ENCODE data around the gene ARL13B.
A peak's percentile ranks its signal among the peaks of the same experiment; 100 is the strongest.
"Not testable (repeated sequence)": the region's sequence is repeated elsewhere in the genome, so short reads cannot be mapped to it uniquely, and the experiment has no call there.

The ARL13B gene

GRCh38 chr3:94001827-94002495 lies 22.0 kb downstream of the ARL13B start:
- DNase-seq: no peak

- DNase-seq: peak; percentile 46
Measured at GRCh38 chr3:94004301-94004910, 24.5 kb downstream of the ARL13B start.

GRCh38 chr3:94008253-94008652 lies 28.3 kb downstream of the ARL13B start:
- DNase-seq: no peak

GRCh38 chr3:94009608-94010007 lies 29.7 kb downstream of the ARL13B start:
- no peak for DNase-seq

- DNase-seq: no peak
Measured at GRCh38 chr3:94011233-94011711, 31.3 kb downstream of the ARL13B start.

GRCh38 chr3:94012185-94012584 lies 32.2 kb downstream of the ARL13B start:
- no peak for DNase-seq

- DNase-seq: no peak
Measured at GRCh38 chr3:94015025-94015424, 35.1 kb downstream of the ARL13B start.

GRCh38 chr3:94019659-94020058 lies 39.7 kb downstream of the ARL13B start:
- DNase-seq: no peak

- no peak for DNase-seq
Measured at GRCh38 chr3:94020293-94020692, 40.3 kb downstream of the ARL13B start.

- DNase-seq: no peak
Measured at GRCh38 chr3:94024385-94024784, 44.4 kb downstream of the ARL13B start.

GRCh38 chr3:94026623-94027022 lies 46.7 kb downstream of the ARL13B start:
- DNase-seq: no peak

GRCh38 chr3:94028093-94028837 lies 48.3 kb downstream of the ARL13B start, which contains the start of gene STX19:
STX19 (minus strand) TSS chr3:94028597; CDS start chr3:94015269, 13,328 bp downstream.
- no peak for DNase-seq

- no peak for DNase-seq
Measured at GRCh38 chr3:94036909-94037507, 57.1 kb downstream of the ARL13B start.

GRCh38 chr3:94043285-94043684 lies 63.3 kb downstream of the ARL13B start:
- no peak for DNase-seq

- not testable (repeated sequence) for DNase-seq
Measured at GRCh38 chr3:94044100-94044936, 64.4 kb downstream of the ARL13B start.

- DNase-seq: no peak
Measured at GRCh38 chr3:94046533-94046932, 66.6 kb downstream of the ARL13B start.

GRCh38 chr3:94049267-94049666 lies 69.3 kb downstream of the ARL13B start:
- no peak for DNase-seq

- no peak for DNase-seq
Measured at GRCh38 chr3:94050546-94050945, 70.6 kb downstream of the ARL13B start.

- DNase-seq: no peak
Measured at GRCh38 chr3:94061297-94061696, 81.3 kb downstream of the ARL13B start.

GRCh38 chr3:94062513-94063404 lies 82.8 kb downstream of the ARL13B start, which contains the start of the genes DHFR2 and NSUN3:
DHFR2 (minus strand) TSS chr3:94062916; CDS start chr3:94061511, 1,405 bp downstream.
NSUN3 (plus strand) TSS chr3:94063061; CDS start chr3:94063127, 66 bp downstream.
- DNase-seq: peak; percentile 99

GRCh38 chr3:94063496-94064119 lies 83.7 kb downstream of the ARL13B start:
- DNase-seq: peak; percentile 45
